Breast epithelium (tissue), 3 donors: Measurements from ENCODE around the gene HPN.

Source experiments
- CTCF ChIP-seq, 3 donors: fragments of 450-650 bp; IDR thresholded peaks; one replicate each; pipeline ENCODE4 v1.5.1; 2016 to 2017; ENCODE audit warnings: antibody characterized with exemption in 3 of 3, mild to moderate bottlenecking in 3 of 3, moderate library complexity in 3 of 3
- POLR2A ChIP-seq: fragments of 450-650 bp; IDR thresholded peaks from one replicate; pipeline ENCODE4 v1.6.1; 2016; ENCODE audit warnings: antibody characterized with exemption, mild to moderate bottlenecking, moderate library complexity

DNA sequence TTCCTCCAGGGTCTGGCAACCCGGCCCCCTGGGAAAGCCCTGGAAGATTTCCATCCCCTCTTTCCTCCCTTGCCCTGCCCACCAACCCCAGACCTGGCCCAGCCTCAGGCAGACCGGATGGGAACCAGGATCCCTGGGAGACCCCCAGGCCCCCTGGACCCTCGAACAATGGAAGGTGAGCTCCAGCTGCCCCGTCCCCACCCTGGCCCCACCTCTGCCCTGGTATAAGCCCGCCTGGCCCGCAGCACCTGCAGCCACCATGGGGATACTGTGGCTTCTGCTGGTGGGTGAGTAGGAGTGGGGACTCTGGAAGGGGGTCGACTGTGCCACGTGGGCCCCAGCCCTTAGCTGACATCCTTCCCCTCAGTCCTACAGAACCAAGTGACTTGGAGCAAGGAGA is 32.4 kb downstream of the HPN start:
- TF ChIP-seq POLR2A = no peak
- TF ChIP-seq CTCF (IDR thresholded peaks at IDR 0.05) = no peak
